IPS-18a (cell line): ENCODE measurements around the gene SMYD3.

Source experiments
- H3K27ac ChIP-seq: one replicate; pipeline ENCODE4 v1.5.1; 2013; ENCODE audit warnings: low read length
- H3K27me3 ChIP-seq: one replicate; pipeline ENCODE4 v1.6.1; 2013; ENCODE audit warnings: mild to moderate bottlenecking, low read length; ENCODE audit not compliant: control insufficient read depth, insufficient read depth
- H3K36me3 ChIP-seq: one replicate; pipeline ENCODE4 v1.6.1; 2013; ENCODE audit warnings: low read depth, low read length; ENCODE audit not compliant: control insufficient read depth
- H3K4me1 ChIP-seq: one replicate; pipeline ENCODE4 v1.6.1; 2013; ENCODE audit warnings: low read depth, low read length; ENCODE audit not compliant: control insufficient read depth
- H3K4me3 ChIP-seq: one replicate; pipeline ENCODE4 v1.5.1; 2013; ENCODE audit warnings: low read length
- H3K9ac ChIP-seq: one replicate; pipeline ENCODE4 v1.6.1; 2013; ENCODE audit warnings: mild to moderate bottlenecking, low read length, moderate library complexity
- H3K9me3 ChIP-seq: one replicate; pipeline ENCODE4 v1.6.1; 2013; ENCODE audit warnings: low read depth, low read length; ENCODE audit not compliant: control insufficient read depth

Gene SMYD3

DNA sequence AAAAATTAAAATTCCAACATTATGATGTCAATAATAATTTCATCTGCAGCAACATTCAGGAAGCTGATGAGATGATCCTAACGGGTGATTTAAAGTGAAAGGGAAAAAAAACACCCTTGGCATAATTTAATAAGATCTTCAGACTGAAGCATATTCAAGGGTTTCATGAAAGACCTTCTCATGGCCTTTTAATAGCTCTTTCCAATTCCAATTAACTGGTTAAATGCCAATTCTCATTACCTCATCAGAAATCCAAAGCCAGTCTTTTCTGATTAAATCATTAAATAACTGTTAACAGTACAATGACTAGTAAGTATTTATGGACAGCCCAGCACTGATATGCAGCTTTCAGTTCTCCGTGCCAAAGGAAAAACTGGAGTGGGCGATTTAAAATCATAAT lies 407.5 kb downstream of the SMYD3 start:
- no peaks in the 10 kb centered on the region for H3K9me3 ChIP-seq
- no peak overlapping the region for H3K4me3 ChIP-seq
- H3K9ac ChIP-seq, result no peak overlapping the region
- no peaks in the 10 kb centered on the region for H3K27me3 ChIP-seq
- H3K27ac ChIP-seq, result no peak overlapping the region
- no peaks in the 10 kb centered on the region for H3K36me3 ChIP-seq
- no peaks in the 10 kb centered on the region for H3K4me1 ChIP-seq

DNA sequence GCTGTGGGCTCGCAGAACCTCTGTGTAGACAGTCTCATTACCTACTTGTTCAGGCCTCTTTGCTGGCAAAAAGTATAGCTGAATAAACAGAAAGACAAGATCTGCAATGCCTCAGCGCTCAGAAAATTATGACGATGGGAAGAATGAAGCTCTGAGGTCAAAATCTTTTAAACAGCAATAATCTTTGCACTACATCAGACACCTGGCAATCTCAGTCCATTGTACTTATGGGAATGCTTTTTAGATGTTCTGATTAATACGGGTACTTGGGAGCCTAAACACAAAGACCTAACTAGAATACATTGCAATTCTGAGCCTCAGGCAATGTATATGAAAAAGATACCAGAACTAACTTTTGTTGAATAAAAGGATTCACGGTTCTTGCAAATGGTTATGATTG lies 410.7 kb downstream of the SMYD3 start:
- Histone ChIP-seq H3K9ac (no peak overlapping the region), H3K4me3 (no peak overlapping the region), H3K4me1 (no peaks in the 10 kb centered on the region), H3K27me3 (no peaks in the 10 kb centered on the region), H3K9me3 (no peaks in the 10 kb centered on the region), H3K27ac (no peak overlapping the region), H3K36me3 (no peaks in the 10 kb centered on the region)

DNA sequence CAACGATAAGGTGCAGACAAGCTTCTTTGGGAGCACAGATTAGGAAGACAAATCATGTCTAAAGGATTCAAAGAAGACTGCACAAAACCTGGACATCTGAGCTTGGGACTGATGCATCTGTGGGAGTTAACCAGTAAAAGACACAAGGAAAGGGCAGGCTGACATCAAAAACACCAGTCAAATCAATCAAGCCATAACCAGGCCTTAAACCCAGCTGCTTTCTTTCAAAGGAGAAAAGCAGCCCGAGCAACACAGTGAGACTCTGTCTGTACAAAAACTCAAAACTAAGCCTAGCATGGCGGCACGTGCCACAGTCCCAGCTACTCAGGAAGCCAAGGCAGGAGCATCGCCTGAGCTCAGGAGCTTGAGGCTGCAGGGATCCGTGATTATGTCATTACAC lies 411.6 kb downstream of the SMYD3 start:
- Histone ChIP-seq H3K4me1 (no peaks in the 10 kb centered on the region), H3K9me3 (no peaks in the 10 kb centered on the region), H3K36me3 (no peaks in the 10 kb centered on the region), H3K9ac (no peak overlapping the region), H3K27me3 (no peaks in the 10 kb centered on the region), H3K4me3 (no peak overlapping the region), H3K27ac (no peak overlapping the region)

DNA sequence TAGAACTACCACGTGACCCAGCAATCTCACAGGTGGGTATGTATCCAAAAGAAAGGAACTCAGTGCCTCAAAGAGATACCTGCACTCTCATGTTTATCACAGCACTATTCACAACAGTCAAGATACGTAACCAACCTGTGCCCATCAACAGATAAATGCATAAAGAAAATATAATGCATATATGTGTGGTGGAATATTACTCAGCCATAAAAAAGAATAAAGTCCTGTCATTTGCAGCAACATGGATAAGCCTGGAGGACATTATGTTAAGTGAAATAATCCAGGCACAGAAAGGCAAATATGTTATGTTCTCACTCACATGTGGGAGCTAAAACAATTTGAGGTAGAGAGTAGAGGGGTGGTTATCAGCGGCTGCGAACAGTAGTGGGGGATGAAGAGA lies 413.8 kb downstream of the SMYD3 start:
- no peaks in the 10 kb centered on the region for H3K27me3 ChIP-seq
- no peak overlapping the region for H3K4me3 ChIP-seq
- no peak overlapping the region for H3K9ac ChIP-seq
- H3K27ac ChIP-seq, result no peak overlapping the region
- H3K4me1 ChIP-seq, result no peaks in the 10 kb centered on the region
- no peaks in the 10 kb centered on the region for H3K9me3 ChIP-seq
- H3K36me3 ChIP-seq, result no peaks in the 10 kb centered on the region

DNA sequence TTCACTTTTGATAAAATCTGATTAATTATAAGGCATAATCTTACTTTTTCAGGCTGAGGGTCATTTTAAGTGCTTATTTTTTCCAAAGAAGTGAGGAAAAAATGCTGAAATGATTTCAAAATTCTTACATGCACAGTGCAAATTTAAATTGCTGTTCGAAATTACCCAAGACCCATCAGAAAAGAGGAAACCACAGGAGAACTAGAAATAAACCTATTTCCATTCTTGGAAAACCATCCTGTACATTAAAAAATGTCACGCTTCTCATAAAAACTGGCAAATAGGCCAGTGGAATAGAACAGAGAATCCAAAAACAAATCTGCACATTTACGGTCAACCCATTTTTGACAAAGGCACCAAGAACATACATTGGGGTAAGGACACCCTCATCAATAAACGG lies 414.9 kb downstream of the SMYD3 start:
- Histone ChIP-seq H3K4me3 (no peak overlapping the region), H3K36me3 (no peaks in the 10 kb centered on the region), H3K4me1 (no peaks in the 10 kb centered on the region), H3K27ac (no peak overlapping the region), H3K9me3 (no peaks in the 10 kb centered on the region), H3K27me3 (no peaks in the 10 kb centered on the region), H3K9ac (no peak overlapping the region)

DNA sequence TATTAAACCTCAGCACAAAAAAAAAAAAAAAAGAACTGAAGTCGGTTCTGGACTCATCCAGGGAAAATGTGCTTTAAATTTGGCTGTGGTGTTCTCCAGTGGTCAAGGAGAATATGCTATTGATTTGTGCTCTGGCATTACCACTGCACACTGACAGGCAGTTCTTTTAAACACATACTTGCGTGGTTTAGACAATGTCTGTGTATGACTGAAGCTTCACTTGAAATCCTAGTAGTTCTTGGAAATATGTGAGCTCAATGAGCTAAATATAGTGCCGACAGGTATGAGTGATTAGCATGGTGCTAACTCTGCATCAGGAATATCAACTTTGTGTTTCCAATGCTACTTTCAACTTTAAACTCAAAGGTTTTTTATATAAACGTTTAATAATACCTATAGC lies 415.6 kb downstream of the SMYD3 start:
- H3K4me1 ChIP-seq, result no peaks in the 10 kb centered on the region
- no peaks in the 10 kb centered on the region for H3K36me3 ChIP-seq
- no peak overlapping the region for H3K4me3 ChIP-seq
- no peaks in the 10 kb centered on the region for H3K27me3 ChIP-seq
- H3K27ac ChIP-seq, result no peak overlapping the region
- H3K9me3 ChIP-seq, result no peaks in the 10 kb centered on the region
- no peak overlapping the region for H3K9ac ChIP-seq

DNA sequence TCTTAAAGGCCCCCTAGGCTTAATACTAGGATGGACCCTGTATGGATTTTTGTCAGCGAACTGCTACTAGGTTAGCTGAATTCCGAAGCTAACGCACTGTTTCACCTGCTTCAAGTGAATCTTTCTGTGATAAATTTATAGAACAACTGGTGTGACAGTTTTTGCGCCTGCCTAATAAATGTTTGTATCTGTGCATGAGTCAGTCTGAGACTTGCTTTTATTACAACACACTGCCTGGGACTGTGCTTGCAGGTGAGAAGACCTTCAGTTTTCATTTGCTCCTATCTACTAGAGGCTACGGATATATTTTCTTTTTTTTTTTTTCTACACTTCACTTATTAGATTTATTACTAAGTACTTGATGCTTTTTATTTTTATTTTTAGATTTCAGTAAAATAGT lies 420.9 kb downstream of the SMYD3 start:
- H3K9me3 ChIP-seq, result no peaks in the 10 kb centered on the region
- no peaks in the 10 kb centered on the region for H3K4me1 ChIP-seq
- no peaks in the 10 kb centered on the region for H3K36me3 ChIP-seq
- no peak overlapping the region for H3K4me3 ChIP-seq
- no peak overlapping the region for H3K9ac ChIP-seq
- H3K27me3 ChIP-seq, result no peaks in the 10 kb centered on the region
- no peak overlapping the region for H3K27ac ChIP-seq

DNA sequence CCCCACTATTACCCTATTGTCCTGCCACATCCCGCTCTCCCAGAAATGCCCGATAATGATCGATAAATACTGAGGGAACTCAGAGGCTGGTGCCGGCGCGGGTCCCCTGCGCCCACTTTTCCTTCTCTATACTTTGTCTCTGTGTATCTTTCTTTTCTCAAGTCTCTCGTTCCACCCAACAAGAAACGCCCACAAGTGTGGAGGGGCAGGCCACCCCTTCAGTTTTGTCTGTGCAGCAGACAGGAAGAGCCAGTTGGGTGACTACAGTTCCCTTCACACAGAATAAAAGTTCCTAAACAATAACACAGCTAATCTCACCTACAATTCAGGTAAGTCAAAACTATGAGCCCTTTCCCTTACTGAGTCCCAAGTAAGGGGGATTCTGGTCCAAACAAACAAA lies 423.7 kb downstream of the SMYD3 start:
- Histone ChIP-seq H3K27me3 (no peaks in the 10 kb centered on the region), H3K9me3 (no peaks in the 10 kb centered on the region), H3K36me3 (no peaks in the 10 kb centered on the region), H3K9ac (no peak overlapping the region), H3K27ac (no peak overlapping the region), H3K4me3 (no peak overlapping the region), H3K4me1 (no peaks in the 10 kb centered on the region)

DNA sequence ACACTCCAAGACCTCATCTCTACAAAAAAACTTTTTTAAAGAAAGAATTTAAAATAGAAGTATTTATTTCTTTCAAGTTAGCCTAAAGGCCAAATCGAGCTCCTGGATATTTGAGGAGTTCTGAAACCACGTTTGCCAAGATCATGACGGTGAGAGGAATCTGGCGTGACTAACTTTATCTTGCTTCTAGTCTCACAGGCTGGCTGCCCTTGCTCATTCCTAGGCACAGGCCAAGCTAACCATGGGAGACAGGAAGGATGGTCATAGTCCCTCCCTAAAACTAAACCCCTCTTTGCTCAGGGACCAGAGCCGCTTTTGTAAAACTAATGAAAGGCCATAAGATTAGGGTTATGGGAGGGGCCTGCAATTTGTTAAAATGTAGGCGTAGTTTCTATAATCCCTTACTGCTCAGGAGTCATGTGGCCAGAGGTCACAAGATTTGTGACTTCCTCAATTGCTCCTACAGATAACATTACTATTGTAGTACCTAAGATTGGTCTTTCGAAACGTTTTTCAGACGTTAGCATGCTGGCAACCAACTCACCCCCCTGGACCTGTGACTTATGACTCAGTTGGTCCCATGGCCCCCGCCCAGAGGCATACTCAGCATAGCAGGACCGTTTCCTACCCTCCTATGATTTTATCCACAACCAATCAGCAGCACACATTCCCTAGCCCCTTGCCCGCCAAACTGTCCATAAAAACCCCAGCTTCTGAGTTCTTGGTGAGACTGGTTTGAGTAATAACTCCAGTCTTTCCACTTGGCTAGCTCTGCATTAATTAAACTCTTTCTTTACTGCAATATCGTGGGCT lies 425.0 kb downstream of the SMYD3 start:
- no peaks in the 10 kb centered on the region for H3K36me3 ChIP-seq
- H3K27ac ChIP-seq, result no peak overlapping the region
- H3K9me3 ChIP-seq, result no peaks in the 10 kb centered on the region
- H3K4me3 ChIP-seq, result no peak overlapping the region
- H3K27me3 ChIP-seq, result no peaks in the 10 kb centered on the region
- no peaks in the 10 kb centered on the region for H3K4me1 ChIP-seq
- no peak overlapping the region for H3K9ac ChIP-seq

DNA sequence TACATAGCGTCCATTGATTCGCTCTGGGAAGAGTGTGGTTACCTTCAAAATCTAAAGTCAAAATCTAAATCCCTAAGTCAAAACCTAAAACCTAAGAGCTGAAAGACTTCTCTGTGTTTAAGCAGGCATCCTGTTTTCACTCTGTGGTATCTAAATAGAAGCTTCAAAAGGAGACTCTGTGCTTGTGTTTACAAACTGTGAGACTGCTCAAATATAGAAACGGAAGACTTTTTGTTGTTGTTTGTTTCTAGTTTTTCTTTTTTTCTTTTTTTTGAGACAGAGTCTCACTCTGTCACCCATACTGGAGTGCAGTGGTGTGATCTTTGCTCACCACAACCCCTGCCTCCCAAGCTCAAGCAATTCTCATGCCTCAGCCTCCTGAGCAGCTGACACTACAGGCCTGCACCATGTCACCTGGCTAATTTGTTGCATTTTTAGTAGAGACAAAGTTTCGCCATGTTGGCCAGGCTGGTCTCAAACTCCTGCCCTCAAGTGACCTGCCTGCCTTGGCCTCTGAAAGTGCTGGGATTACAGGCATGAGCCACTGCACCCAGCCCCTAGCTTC lies 425.9 kb downstream of the SMYD3 start:
- no peak overlapping the region for H3K9ac ChIP-seq
- H3K27me3 ChIP-seq, result no peaks in the 10 kb centered on the region
- H3K9me3 ChIP-seq, result no peaks in the 10 kb centered on the region
- no peaks in the 10 kb centered on the region for H3K36me3 ChIP-seq
- no peaks in the 10 kb centered on the region for H3K4me1 ChIP-seq
- H3K27ac ChIP-seq, result no peak overlapping the region
- H3K4me3 ChIP-seq, result no peak overlapping the region

DNA sequence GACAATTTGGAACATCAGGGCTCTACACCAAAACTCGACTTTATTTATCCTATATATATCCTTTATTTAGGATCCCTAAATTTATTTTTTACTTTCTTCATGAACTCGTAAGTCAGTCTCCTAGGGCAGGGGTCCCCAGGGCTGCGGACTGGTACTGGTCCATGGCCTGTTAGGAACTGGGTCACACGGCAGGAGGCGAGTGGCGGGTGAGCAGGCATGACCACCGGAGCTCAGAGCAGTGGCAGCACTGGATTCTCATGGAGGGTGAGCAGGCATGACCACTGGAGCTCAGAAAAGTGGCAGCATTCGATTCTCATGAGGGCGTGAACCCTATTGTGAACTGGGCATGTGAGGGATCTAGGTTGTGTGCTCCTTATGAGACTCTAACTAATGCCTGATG lies 427.0 kb downstream of the SMYD3 start:
- no peak overlapping the region for H3K27ac ChIP-seq
- no peak overlapping the region for H3K9ac ChIP-seq
- no peaks in the 10 kb centered on the region for H3K36me3 ChIP-seq
- H3K9me3 ChIP-seq, result no peaks in the 10 kb centered on the region
- H3K4me3 ChIP-seq, result no peak overlapping the region
- H3K27me3 ChIP-seq, result no peaks in the 10 kb centered on the region
- peaks cover 3% of the 10 kb centered on the region for H3K4me1 ChIP-seq

DNA sequence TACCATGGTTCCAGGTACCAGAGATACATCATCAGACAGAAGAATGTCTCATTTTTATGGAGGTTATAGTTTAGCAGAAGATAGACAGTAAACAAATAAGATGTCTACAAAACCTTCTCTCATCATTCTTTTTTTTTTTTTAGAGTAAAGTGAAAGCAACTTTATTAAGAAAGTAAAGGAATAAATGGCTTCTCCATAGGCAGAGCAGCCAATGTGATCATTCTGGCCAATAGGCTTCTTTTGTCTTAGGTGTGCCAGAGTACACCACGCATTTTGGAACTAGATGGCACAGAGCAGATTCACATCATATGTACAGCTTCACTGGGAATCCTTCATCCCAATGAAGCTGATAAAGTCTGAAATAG lies 428.2 kb downstream of the SMYD3 start:
- no peak overlapping the region for H3K27ac ChIP-seq

More for the DNA sequence above, 428.2 kb downstream of the SMYD3 start:
- Histone ChIP-seq H3K27me3 (no peaks in the 10 kb centered on the region), H3K4me1 (peaks cover 6% of the 10 kb centered on the region), H3K9ac (no peak overlapping the region), H3K9me3 (no peaks in the 10 kb centered on the region), H3K4me3 (no peak overlapping the region), H3K36me3 (no peaks in the 10 kb centered on the region)
